GM23338 (cell line): ENCODE data around the gene B3GALT5. TPM values are rescaled to one million over a fixed set of nuclear protein-coding genes. Genes with fewer than 3 reads are reported as not detected.

Source experiments
- ATAC-seq: fragments of 200-7000 bp; cut with Tn5 transposase; 3 replicates; pipeline ENCODE4 v1.9.1; 2020
- DNase-seq: peaks from one replicate; pipeline ENCODE4 v3.0.0-alpha.2; 2015; ENCODE audit warnings: low spot score
- H2AFZ ChIP-seq: fragments of 200-600 bp; sonication (generic); 2 replicates; pipeline ENCODE4 v1.8.0; 2016; ENCODE audit warnings: antibody characterized with exemption, mild to moderate bottlenecking, moderate library complexity
- H3F3A ChIP-seq: fragments of 200-600 bp; sonication (generic); replicated peaks from 2 replicates; pipeline ENCODE4 v1.8.0; 2017; ENCODE audit warnings: antibody characterized with exemption, mixed run types, low read depth
- H3K27ac ChIP-seq: fragments of 200-600 bp; sonication (generic); 2 replicates; pipeline ENCODE4 v1.6.1; 2016; ENCODE audit warnings: low read depth
- H3K27me3 ChIP-seq: fragments of 200-600 bp; sonication (generic); 2 replicates; pipeline ENCODE4 v1.8.0; 2016; ENCODE audit warnings: mild to moderate bottlenecking, mixed run types, moderate library complexity; ENCODE audit not compliant: insufficient read depth
- H3K36me3 ChIP-seq: fragments of 200-600 bp; sonication (generic); 2 replicates; pipeline ENCODE4 v1.8.0; 2016; ENCODE audit warnings: mild to moderate bottlenecking; ENCODE audit not compliant: insufficient read depth
- H3K4me1 ChIP-seq: fragments of 200-600 bp; sonication (generic); 2 replicates; pipeline ENCODE4 v1.8.0; 2016; ENCODE audit warnings: mild to moderate bottlenecking, moderate library complexity; ENCODE audit not compliant: insufficient read depth
- H3K4me2 ChIP-seq: fragments of 200-600 bp; sonication (generic); 2 replicates; pipeline ENCODE4 v1.7.1; 2017; ENCODE audit warnings: mixed run types
- H3K4me3 ChIP-seq: fragments of 200-600 bp; sonication (generic); 2 replicates; pipeline ENCODE4 v1.6.1; 2016; ENCODE audit warnings: mixed run types
- H3K79me2 ChIP-seq: fragments of 200-600 bp; sonication (generic); replicated peaks from 2 replicates; pipeline ENCODE4 v1.8.0; 2017; ENCODE audit warnings: mild to moderate bottlenecking; ENCODE audit not compliant: insufficient read depth
- H3K9me2 ChIP-seq: fragments of 200-600 bp; sonication (generic); 2 replicates; pipeline ENCODE4 v1.8.0; 2017; ENCODE audit not compliant: insufficient read depth
- H4K20me1 ChIP-seq: fragments of 200-600 bp; sonication (generic); replicated peaks from 2 replicates; pipeline ENCODE4 v1.8.0; 2017; ENCODE audit warnings: mild to moderate bottlenecking; ENCODE audit not compliant: insufficient read depth
- H3K27ac Mint-ChIP-seq: 2 replicates; pipeline ENCODE4 v1.8.0; 2020; ENCODE audit warnings: inconsistent platforms, mild to moderate bottlenecking, moderate library complexity, mixed read lengths
- H3K27me3 Mint-ChIP-seq: 3 replicates; pipeline ENCODE4 v1.8.0; 2022; ENCODE audit warnings: low read depth, mild to moderate bottlenecking, moderate library complexity, mixed read lengths, inconsistent platforms; ENCODE audit not compliant: insufficient read depth, poor library complexity
- H3K36me3 Mint-ChIP-seq: 3 replicates; pipeline ENCODE4 v1.8.0; 2021; ENCODE audit warnings: low read depth, mild to moderate bottlenecking, inconsistent platforms, moderate library complexity, mixed read lengths
- H3K4me1 Mint-ChIP-seq: 3 replicates; pipeline ENCODE4 v1.8.0; 2020; ENCODE audit warnings: mild to moderate bottlenecking, inconsistent platforms, mixed read lengths
- H3K4me3 Mint-ChIP-seq: 3 replicates; pipeline ENCODE4 v1.8.0; 2021; ENCODE audit warnings: moderate library complexity, mild to moderate bottlenecking, inconsistent platforms, mixed read lengths
- H3K9me3 Mint-ChIP-seq: 3 replicates; pipeline ENCODE4 v1.8.0; 2020; ENCODE audit warnings: moderate library complexity, mild to moderate bottlenecking, inconsistent platforms, mixed read lengths
- CREB1 ChIP-seq: fragments of 250-450 bp; sonication (Bioruptor Pico); IDR thresholded peaks from 2 replicates; pipeline ENCODE4 v1.5.0; 2020; ENCODE audit warnings: low read depth, mild to moderate bottlenecking, moderate library complexity
- CTCF ChIP-seq, 2 experiments: fragments of 200-600 bp in 1 of 2; sonication (generic) in 1 of 2; conservative IDR thresholded peaks; 2 replicates each; pipeline versions ENCODE4 v1.5.1 to v1.6.1; 2016 to 2017; ENCODE audit warnings: antibody characterized with exemption in 2 of 2, low read depth in 2 of 2, mild to moderate bottlenecking in 2 of 2, moderate library complexity in 1 of 2
- ETS1 ChIP-seq: IDR thresholded peaks from 2 replicates; pipeline ENCODE4 v1.6.1; 2016; ENCODE audit warnings: antibody characterized with exemption
- EZH2 ChIP-seq: fragments of 200-600 bp; sonication (generic); IDR thresholded peaks from one replicate; pipeline ENCODE4 v1.8.0; 2017; ENCODE audit warnings: antibody characterized with exemption, mild to moderate bottlenecking, low read depth; ENCODE audit not compliant: unreplicated experiment
- EZH2phosphoT487 ChIP-seq: fragments of 200-600 bp; sonication (generic); IDR thresholded peaks from one replicate; pipeline ENCODE4 v1.8.1; 2018; ENCODE audit warnings: antibody characterized with exemption; ENCODE audit not compliant: unreplicated experiment
- JUNB ChIP-seq: IDR thresholded peaks from one replicate; pipeline ENCODE4 v1.6.1; 2016; ENCODE audit warnings: antibody characterized with exemption; ENCODE audit not compliant: unreplicated experiment
- NANOG ChIP-seq: IDR thresholded peaks from 2 replicates; pipeline ENCODE4 v1.6.1; 2016; ENCODE audit warnings: antibody characterized with exemption, borderline replicate concordance
- POLR2AphosphoS5 ChIP-seq: IDR thresholded peaks from 2 replicates; pipeline ENCODE4 v1.6.1; 2016; ENCODE audit warnings: antibody characterized with exemption, low read depth
- REST ChIP-seq: IDR thresholded peaks from one replicate; pipeline ENCODE4 v1.6.1; 2018; ENCODE audit warnings: antibody characterized with exemption; ENCODE audit not compliant: unreplicated experiment
- STAT1 ChIP-seq: IDR thresholded peaks from one replicate; pipeline ENCODE4 v1.6.1; 2016; ENCODE audit warnings: antibody characterized with exemption; ENCODE audit not compliant: unreplicated experiment
- ZNF114 ChIP-seq: fragments of 250-450 bp; sonication (Bioruptor Pico); IDR thresholded peaks from 2 replicates; pipeline ENCODE4 v1.5.0; 2020; ENCODE audit warnings: mild to moderate bottlenecking, moderate library complexity
- ZNF331 ChIP-seq: fragments of 250-450 bp; sonication (Bioruptor Pico); IDR thresholded peaks from 2 replicates; pipeline ENCODE4 v1.5.0; 2020; ENCODE audit warnings: low read depth, mild to moderate bottlenecking, moderate library complexity
- ZNF462 ChIP-seq: fragments of 250-450 bp; sonication (Bioruptor Pico); IDR thresholded peaks from 2 replicates; pipeline ENCODE4 v1.5.0; 2020; ENCODE audit warnings: mild to moderate bottlenecking, moderate library complexity
- polyA plus RNA-seq: library from polyadenylated mRNA; unstranded; fragments of >200 nt; fragmentation: Nextera tagmentation; extraction: Ambion mirVana; gene quantifications from 2 replicates; pipeline ENCODE4 v1.2.1, GENCODE V29; 2016
- total RNA-seq: library from RNA; depleted of rRNA; stranded (reverse); fragments of >200 nt; shearing (Covaris generic); gene quantifications from 2 replicates; pipeline ENCODE4 v1.2.3, GENCODE V29; 2014

The B3GALT5 gene
- total and polyA plus RNA-seq, 2 experiments from 2014 or later = 6.2 to 37.5 TPM

GRCh38 chr21:39707316-39707715, 94.6 kb downstream of the B3GALT5 start:
- DNase-seq (peak; percentile 76), ATAC-seq (peak; percentile 91)
- H2AFZ ChIP-seq = no peak overlapping the region
- H3K27me3 ChIP-seq = no peaks in the 10 kb centered on the region
- H3K9me2 ChIP-seq = peaks cover 33% of the 10 kb centered on the region
- H3K27me3 Mint-ChIP-seq = peaks cover 3% of the 10 kb centered on the region
- H4K20me1 ChIP-seq = no peaks in the 10 kb centered on the region
- H3K9me3 Mint-ChIP-seq = peaks cover 31% of the 10 kb centered on the region
- H3K4me1 Mint-ChIP-seq = peaks cover 29% of the 10 kb centered on the region
- TF ChIP-seq STAT1 = no peak
- no peak for TF ChIP-seq CREB1 (CRISPR knock-in tag)
- TF ChIP-seq REST = no peak
- TF ChIP-seq NANOG = peak; percentile 82
- TF ChIP-seq ZNF462 (CRISPR knock-in tag) = 0 out of 2 replicates have a peak, but pooled peaks have one; percentile 23
- TF ChIP-seq EZH2 = no peak
- no peak for TF ChIP-seq ZNF114 (CRISPR knock-in tag)
- no peak for TF ChIP-seq EZH2phosphoT487
- TF ChIP-seq JUNB = no peak
- TF ChIP-seq CTCF (conservative IDR thresholded peaks at IDR 0.05; ENCODE audit: low read depth in 2 of 2) = no peak
- TF ChIP-seq POLR2AphosphoS5 = no peak
- no peak for TF ChIP-seq ETS1
- no peak for TF ChIP-seq ZNF331 (CRISPR knock-in tag)
- H3K36me3 ChIP-seq = peaks cover 11% of the 10 kb centered on the region; the same call in 1 of the 2 replicates
- peak overlapping the region; percentile 89 for H3K27ac ChIP-seq
- H3K4me2 ChIP-seq = peak overlapping the region; percentile 50
- peaks cover 29% of the 10 kb centered on the region for H3K4me1 ChIP-seq
- H3K4me3 Mint-ChIP-seq = peak overlapping the region; percentile 22; the same call in 2 of the 3 replicates
- no peak overlapping the region for H3K4me3 ChIP-seq
- H3K79me2 ChIP-seq = no peaks in the 10 kb centered on the region
- peak overlapping the region; percentile 91 for H3K27ac Mint-ChIP-seq
- H3F3A ChIP-seq = peaks cover 12% of the 10 kb centered on the region
- H3K36me3 Mint-ChIP-seq = peaks cover 70% of the 10 kb centered on the region
